Fibroblast of the aortic adventitia (primary cell): ENCODE results near the gene SLC9A8. TPM values are rescaled to one million over a fixed set of nuclear protein-coding genes. Genes with fewer than 3 reads are reported as not detected.
A peak's percentile ranks its signal among the peaks of the same experiment; 100 is the strongest.

Experiments used
- DNase-seq: peaks from one replicate; pipeline ENCODE4 v3.0.0-alpha.2; 2010; ENCODE audit warnings: low read depth
- H3K4me3 ChIP-seq: 2 replicates; pipeline ENCODE4 v1.5.1; 2011; ENCODE audit warnings: low read depth, mild to moderate bottlenecking, control low read depth, low read length, moderate library complexity
- small RNA-seq: library from RNA; depleted of rRNA; stranded (forward); fragments of <200 nt; gene quantifications from one replicate; pipeline ENCODE3, GENCODE V24; 2012
- total RNA-seq: library from RNA; depleted of rRNA; stranded (reverse); fragments of >200 nt; gene quantifications from 2 replicates; pipeline ENCODE4 v1.2.3, GENCODE V29; 2012; ENCODE audit warnings: low replicate concordance
- TF ChIP-seq, protein P1 (sequence below): IDR thresholded peaks from 2 replicates; pipeline ENCODE4 v1.5.1; 2011; ENCODE audit warnings: mild to moderate bottlenecking, low read length, control low read depth, inconsistent platforms; ENCODE audit not compliant: insufficient read depth

SLC9A8 gene
- total RNA-seq, 1 donor = 10.5 TPM

DNA sequence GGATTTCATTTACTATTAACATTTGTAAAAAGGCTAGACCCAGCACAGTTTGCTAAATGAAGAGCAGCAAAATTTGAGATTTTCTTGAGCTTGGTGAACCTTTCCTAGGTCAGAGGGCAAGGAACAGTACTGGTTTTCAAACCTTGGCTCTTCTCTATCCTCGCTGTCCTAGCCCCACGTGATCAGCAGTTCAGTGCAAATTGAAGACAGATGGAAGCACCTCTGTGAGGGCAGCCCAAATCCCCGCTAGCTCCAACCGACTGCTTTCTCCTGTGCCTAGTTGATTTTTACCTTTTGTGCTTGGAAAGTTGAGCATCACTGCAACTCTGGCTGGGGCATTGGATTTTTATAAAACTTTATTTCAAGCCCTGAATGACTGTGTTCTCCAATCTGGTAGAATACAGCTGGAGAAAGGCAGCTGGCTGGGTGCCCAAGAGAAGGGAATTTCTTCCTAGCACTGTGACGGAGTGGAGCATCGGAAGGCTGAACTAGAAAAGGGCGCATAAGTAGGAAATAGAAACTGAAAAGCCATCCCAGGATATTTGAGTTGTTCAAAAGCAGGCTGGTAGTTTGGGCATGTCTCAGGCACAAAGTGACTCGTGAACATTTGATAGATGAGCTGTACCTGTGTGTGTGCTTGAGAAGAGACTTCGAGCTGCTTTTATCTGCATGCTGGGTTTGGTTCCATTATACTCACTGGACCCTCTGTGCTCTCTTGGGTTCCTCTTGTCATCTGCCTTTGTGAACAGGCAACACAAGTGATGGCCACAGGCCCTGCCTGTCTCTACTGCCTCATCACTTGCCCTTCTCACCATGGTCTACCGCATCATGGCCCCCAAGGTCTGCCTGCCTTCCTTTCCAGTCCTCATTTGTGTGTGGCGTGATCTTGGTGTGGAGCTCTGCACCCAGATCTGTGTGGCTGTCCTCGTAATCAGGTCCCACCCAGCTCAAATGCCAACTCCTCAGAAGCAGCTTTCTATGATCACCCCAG, 125.8 kb downstream of the SLC9A8 start:
- peak; percentile 80 for DNase-seq
- TF ChIP-seq, protein P1, sequence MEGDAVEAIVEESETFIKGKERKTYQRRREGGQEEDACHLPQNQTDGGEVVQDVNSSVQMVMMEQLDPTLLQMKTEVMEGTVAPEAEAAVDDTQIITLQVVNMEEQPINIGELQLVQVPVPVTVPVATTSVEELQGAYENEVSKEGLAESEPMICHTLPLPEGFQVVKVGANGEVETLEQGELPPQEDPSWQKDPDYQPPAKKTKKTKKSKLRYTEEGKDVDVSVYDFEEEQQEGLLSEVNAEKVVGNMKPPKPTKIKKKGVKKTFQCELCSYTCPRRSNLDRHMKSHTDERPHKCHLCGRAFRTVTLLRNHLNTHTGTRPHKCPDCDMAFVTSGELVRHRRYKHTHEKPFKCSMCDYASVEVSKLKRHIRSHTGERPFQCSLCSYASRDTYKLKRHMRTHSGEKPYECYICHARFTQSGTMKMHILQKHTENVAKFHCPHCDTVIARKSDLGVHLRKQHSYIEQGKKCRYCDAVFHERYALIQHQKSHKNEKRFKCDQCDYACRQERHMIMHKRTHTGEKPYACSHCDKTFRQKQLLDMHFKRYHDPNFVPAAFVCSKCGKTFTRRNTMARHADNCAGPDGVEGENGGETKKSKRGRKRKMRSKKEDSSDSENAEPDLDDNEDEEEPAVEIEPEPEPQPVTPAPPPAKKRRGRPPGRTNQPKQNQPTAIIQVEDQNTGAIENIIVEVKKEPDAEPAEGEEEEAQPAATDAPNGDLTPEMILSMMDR = no peak
- peak overlapping the region; percentile 94 for H3K4me3 ChIP-seq

DNA sequence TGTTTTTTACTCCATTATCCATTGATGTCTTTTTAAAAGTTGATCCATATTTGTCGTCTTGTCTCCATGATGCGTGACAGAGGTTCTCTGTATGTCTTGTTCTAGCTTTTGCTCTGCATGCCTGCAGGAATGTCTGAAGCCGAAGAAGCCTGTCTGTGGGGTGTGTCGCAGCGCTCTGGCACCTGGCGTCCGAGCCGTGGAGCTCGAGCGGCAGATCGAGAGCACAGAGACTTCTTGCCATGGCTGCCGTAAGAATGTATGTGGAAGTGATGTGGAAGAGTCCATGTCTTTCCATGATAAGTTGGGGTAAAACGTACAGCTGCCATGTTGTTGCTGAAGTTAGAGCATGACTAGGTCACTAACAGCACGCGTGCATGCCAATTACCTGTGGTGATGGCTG, 128.8 kb downstream of the SLC9A8 start:
- TF ChIP-seq, protein P1 = no peak
- no peak overlapping the region for H3K4me3 ChIP-seq
- DNase-seq = no peak

Small RNA genes lying within 50 kb of the gene (small RNA-seq; reads per million reads assigned to genes)
- gene RF00017 = not detected
- not detected for gene RF00019
- not detected for gene RNU6-919P

Other genes starting within 250 kb of the SLC9A8 start
- 279 and 1,011 TPM in 2 replicates for gene PTGIS, start 244.7 kb upstream of the SLC9A8 start, total RNA-seq
- gene B4GALT5, start 99.0 kb upstream of the SLC9A8 start, total RNA-seq = 23.4 and 33.0 TPM in 2 replicates
- gene SPATA2, start 102.7 kb downstream of the SLC9A8 start, total RNA-seq = 1.5 and 3.4 TPM in 2 replicates
- gene RNF114, start 123.6 kb downstream of the SLC9A8 start, total RNA-seq = 56.4 and 114 TPM in 2 replicates
- gene SNAI1, start 170.2 kb downstream of the SLC9A8 start, total RNA-seq = 1.1 and 2.7 TPM in 2 replicates